ENCODE measurements around the gene CCR3. TPM values are rescaled to one million over a fixed set of nuclear protein-coding genes. Genes with fewer than 3 reads are reported as not detected.

Gene CCR3
- total RNA-seq, 1 experiment from 2014 or later: not detected

GRCh38 chr3:46283881-46284450 is 41.7 kb downstream of the CCR3 start (continued):
- TF ChIP-seq CTCF (IDR thresholded peaks at IDR 0.05 in 2 of 3, conservative IDR thresholded peaks at IDR 0.05 in 1 of 3; ENCODE audit: borderline replicate concordance in 1 of 3, insufficient read depth in 1 of 3, low read depth in 2 of 3, low read length in 2 of 3): no peak
- no peak for TF ChIP-seq SP1 (IDR thresholded peaks at IDR 0.05; ENCODE audit: low read depth)
- TF ChIP-seq CBX3 (IDR thresholded peaks at IDR 0.05; ENCODE audit: low read depth): no peak
- TF ChIP-seq JUND (IDR thresholded peaks at IDR 0.05): no peak
- TF ChIP-seq RAD21 (IDR thresholded peaks at IDR 0.05; ENCODE audit: low read depth): no peak
- TF ChIP-seq POLR2A (IDR thresholded peaks at IDR 0.05; ENCODE audit: borderline replicate concordance, extremely low read depth, insufficient read depth, insufficient read length): no peak
- TF ChIP-seq ZBTB33 (IDR thresholded peaks at IDR 0.05; ENCODE audit: extremely low read depth, insufficient replicate concordance, low read length): no peak
- no peak for TF ChIP-seq ZNF274 (IDR thresholded peaks at IDR 0.05; ENCODE audit: low read depth, low read length)
- no peak for TF ChIP-seq SIN3A (IDR thresholded peaks at IDR 0.05; ENCODE audit: low read depth)
- no peak for TF ChIP-seq FOSL1 (IDR thresholded peaks at IDR 0.05; ENCODE audit: low read depth)

GRCh38 chr3:46284981-46285683 is 42.9 kb downstream of the CCR3 start:
- intact Hi-C loops (cut with micrococcal nuclease): no loop called here
- BruUV-seq (replicated peaks): no TSS peak
- no peak overlapping the region for H3K27ac ChIP-seq (ENCODE audit: low read depth, low read length)
- no peaks in the 10 kb centered on the region for H3K9me3 ChIP-seq (ENCODE audit: control insufficient read depth in 1 of 2, insufficient read depth in 1 of 2, low read depth in 1 of 2, low read length in 2 of 2)
- DNase-seq (ENCODE audit: low read depth, low spot score) (no peak), ATAC-seq (no peak)
- no peaks in the 10 kb centered on the region for H3K27me3 ChIP-seq (ENCODE audit: insufficient read depth, low read length)
- H3K4me3 ChIP-seq (replicated peaks in 1 of 2; ENCODE audit: low read depth in 1 of 2, low read length in 2 of 2): no peak overlapping the region
- H3K4me2 ChIP-seq (ENCODE audit: low read length): no peak overlapping the region
- no peak for TF ChIP-seq SRF (IDR thresholded peaks at IDR 0.05; ENCODE audit: low read depth)
- no peak for TF ChIP-seq FOSL1 (IDR thresholded peaks at IDR 0.05; ENCODE audit: low read depth)
- TF ChIP-seq ATF3 (IDR thresholded peaks at IDR 0.05): no peak
- TF ChIP-seq JUND (IDR thresholded peaks at IDR 0.05): no peak
- no peak for TF ChIP-seq CEBPB (IDR thresholded peaks at IDR 0.05; ENCODE audit: low read depth)
- no peak overlapping the region for H2AFZ ChIP-seq (ENCODE audit: low read depth, low read length, poor library complexity, severe bottlenecking)
- H3K79me2 ChIP-seq (ENCODE audit: insufficient read depth, low read length): no peaks in the 10 kb centered on the region
- 0 out of 4 replicates have a peak, but pooled peaks cover 0 to 3% of the 10 kb centered on the region in 2 experiments for H3K4me1 ChIP-seq (ENCODE audit: control insufficient read depth in 1 of 2, insufficient read depth in 2 of 2, low read length in 2 of 2)
- H3K36me3 ChIP-seq (ENCODE audit: control insufficient read depth in 1 of 2, insufficient read depth in 2 of 2, low read length in 2 of 2): no peaks in the 10 kb centered on the region
- RAD21 ChIA-PET (ENCODE audit: low non-redundant PET in 1 of 2, low total read pairs in 2 of 2, uncharacterized antibody in 2 of 2, unreplicated experiment in 2 of 2): no interaction called here
- H3K9ac ChIP-seq (ENCODE audit: low read length): no peak overlapping the region
- H4K20me1 ChIP-seq (ENCODE audit: insufficient read depth): no peaks in the 10 kb centered on the region
- CTCF ChIA-PET: no interaction called here
- no peaks in the 10 kb centered on the region for H3K9me2 ChIP-seq (ENCODE audit: insufficient read depth)
- POLR2A ChIA-PET: no interaction called here

All from HCT116 (cell line).